ENCODE results near the gene ARAP1.

GRCh38 chr11:72707032-72707431 lies 45.2 kb downstream of the ARAP1 start:
- TF ChIP-seq, protein P1, sequence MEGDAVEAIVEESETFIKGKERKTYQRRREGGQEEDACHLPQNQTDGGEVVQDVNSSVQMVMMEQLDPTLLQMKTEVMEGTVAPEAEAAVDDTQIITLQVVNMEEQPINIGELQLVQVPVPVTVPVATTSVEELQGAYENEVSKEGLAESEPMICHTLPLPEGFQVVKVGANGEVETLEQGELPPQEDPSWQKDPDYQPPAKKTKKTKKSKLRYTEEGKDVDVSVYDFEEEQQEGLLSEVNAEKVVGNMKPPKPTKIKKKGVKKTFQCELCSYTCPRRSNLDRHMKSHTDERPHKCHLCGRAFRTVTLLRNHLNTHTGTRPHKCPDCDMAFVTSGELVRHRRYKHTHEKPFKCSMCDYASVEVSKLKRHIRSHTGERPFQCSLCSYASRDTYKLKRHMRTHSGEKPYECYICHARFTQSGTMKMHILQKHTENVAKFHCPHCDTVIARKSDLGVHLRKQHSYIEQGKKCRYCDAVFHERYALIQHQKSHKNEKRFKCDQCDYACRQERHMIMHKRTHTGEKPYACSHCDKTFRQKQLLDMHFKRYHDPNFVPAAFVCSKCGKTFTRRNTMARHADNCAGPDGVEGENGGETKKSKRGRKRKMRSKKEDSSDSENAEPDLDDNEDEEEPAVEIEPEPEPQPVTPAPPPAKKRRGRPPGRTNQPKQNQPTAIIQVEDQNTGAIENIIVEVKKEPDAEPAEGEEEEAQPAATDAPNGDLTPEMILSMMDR (IDR thresholded peaks at IDR 0.05): no peak
- TF ChIP-seq POLR2A (IDR thresholded peaks at IDR 0.05) (no peak), POLR2AphosphoS5 (IDR thresholded peaks at IDR 0.05) (no peak)
